ENCODE measurements around the gene MARK2.

The MARK2 gene

GRCh38 chr11:63889344-63889743 lies 50.4 kb downstream of the MARK2 start:
- Histone ChIP-seq H3K4me1 (ENCODE audit: insufficient read depth, low read length, poor library complexity, severe bottlenecking) (peaks cover 20% of the 10 kb centered on the region), H3K9ac (ENCODE audit: low read depth, low read length, poor library complexity, severe bottlenecking) (no peak overlapping the region), H2AFZ (ENCODE audit: low read length) (no peak overlapping the region), H4K20me1 (ENCODE audit: insufficient read depth, low read length, poor library complexity, severe bottlenecking) (peaks cover 45% of the 10 kb centered on the region), H3K36me3 (ENCODE audit: insufficient read depth, low read length) (peaks cover 6% of the 10 kb centered on the region; the same call in 1 of the 2 replicates), H3K4me2 (ENCODE audit: low read depth, low read length, poor library complexity, severe bottlenecking) (no peak overlapping the region), H3K27me3 (ENCODE audit: insufficient read depth, low read length, poor library complexity, severe bottlenecking) (no peaks in the 10 kb centered on the region), H3K79me2 (ENCODE audit: insufficient read depth, low read length) (peaks cover 86% of the 10 kb centered on the region), H3F3A (ENCODE audit: low read depth) (no peaks in the 10 kb centered on the region), H3K4me3 (ENCODE audit: low read length, poor library complexity, severe bottlenecking) (no peak overlapping the region), H3K9me3 (ENCODE audit: insufficient read depth, low read depth, low read length) (no peaks in the 10 kb centered on the region), H3K9me2 (replicated peaks; ENCODE audit: low read depth, low read length) (no peaks in the 10 kb centered on the region)
- TF ChIP-seq EZH2phosphoT487 (IDR thresholded peaks at IDR 0.05; ENCODE audit: borderline replicate concordance) (no peak), CTCF (conservative IDR thresholded peaks at IDR 0.05; ENCODE audit: low read length) (no peak)

- Histone ChIP-seq H3F3A (ENCODE audit: low read depth) (no peaks in the 10 kb centered on the region), H4K20me1 (ENCODE audit: insufficient read depth, low read length, poor library complexity, severe bottlenecking) (peaks cover 42% of the 10 kb centered on the region), H3K36me3 (ENCODE audit: insufficient read depth, low read length) (peaks cover 13% of the 10 kb centered on the region; the same call in 1 of the 2 replicates), H3K9me2 (replicated peaks; ENCODE audit: low read depth, low read length) (no peaks in the 10 kb centered on the region), H3K4me1 (ENCODE audit: insufficient read depth, low read length, poor library complexity, severe bottlenecking) (peaks cover 20% of the 10 kb centered on the region), H3K79me2 (ENCODE audit: insufficient read depth, low read length) (peaks cover 80% of the 10 kb centered on the region), H2AFZ (ENCODE audit: low read length) (no peak overlapping the region), H3K4me3 (ENCODE audit: low read length, poor library complexity, severe bottlenecking) (no peak overlapping the region), H3K4me2 (ENCODE audit: low read depth, low read length, poor library complexity, severe bottlenecking) (no peak overlapping the region), H3K27me3 (ENCODE audit: insufficient read depth, low read length, poor library complexity, severe bottlenecking) (no peaks in the 10 kb centered on the region), H3K9ac (ENCODE audit: low read depth, low read length, poor library complexity, severe bottlenecking) (no peak overlapping the region), H3K9me3 (ENCODE audit: insufficient read depth, low read depth, low read length) (no peaks in the 10 kb centered on the region)
- no peak for TF ChIP-seq CTCF (conservative IDR thresholded peaks at IDR 0.05; ENCODE audit: low read length)
- TF ChIP-seq EZH2phosphoT487 (IDR thresholded peaks at IDR 0.05; ENCODE audit: borderline replicate concordance), result no peak
Measured at GRCh38 chr11:63890368-63890767, 51.5 kb downstream of the MARK2 start.

- H3K79me2 ChIP-seq (ENCODE audit: insufficient read depth, low read length), result peaks cover 71% of the 10 kb centered on the region
- H3K4me1 ChIP-seq (ENCODE audit: insufficient read depth, low read length, poor library complexity, severe bottlenecking), result peaks cover 15% of the 10 kb centered on the region
- no peaks in the 10 kb centered on the region for H3K27me3 ChIP-seq (ENCODE audit: insufficient read depth, low read length, poor library complexity, severe bottlenecking)
- H2AFZ ChIP-seq (ENCODE audit: low read length), result no peak overlapping the region
- peaks cover 37% of the 10 kb centered on the region for H4K20me1 ChIP-seq (ENCODE audit: insufficient read depth, low read length, poor library complexity, severe bottlenecking)
- H3K9me3 ChIP-seq (ENCODE audit: insufficient read depth, low read depth, low read length), result no peaks in the 10 kb centered on the region
- H3K9ac ChIP-seq (ENCODE audit: low read depth, low read length, poor library complexity, severe bottlenecking), result no peak overlapping the region
- no peak for TF ChIP-seq EZH2phosphoT487 (IDR thresholded peaks at IDR 0.05; ENCODE audit: borderline replicate concordance)
- no peak for TF ChIP-seq CTCF (conservative IDR thresholded peaks at IDR 0.05; ENCODE audit: low read length)
- H3K4me2 ChIP-seq (ENCODE audit: low read depth, low read length, poor library complexity, severe bottlenecking), result no peak overlapping the region
- peaks cover 30% of the 10 kb centered on the region; the same call in 1 of the 2 replicates for H3K36me3 ChIP-seq (ENCODE audit: insufficient read depth, low read length)
- H3F3A ChIP-seq (ENCODE audit: low read depth), result no peaks in the 10 kb centered on the region
- no peak overlapping the region for H3K4me3 ChIP-seq (ENCODE audit: low read length, poor library complexity, severe bottlenecking)
- H3K9me2 ChIP-seq (replicated peaks; ENCODE audit: low read depth, low read length), result no peaks in the 10 kb centered on the region
Measured at GRCh38 chr11:63892228-63892627, 53.3 kb downstream of the MARK2 start.
